Caco-2 (cell line): Measurements from ENCODE around the gene MINDY3. TPM values are rescaled to one million over a fixed set of nuclear protein-coding genes. Genes with fewer than 3 reads are reported as not detected.

Source experiments
- BruUV-seq: library from RNA; stranded (reverse); fragments of 400-500 nt; replicated peaks from 2 replicates; lab custom pipeline; 2021; lab: Mats Ljungman, UMichigan
- CTCF ChIA-PET: fragments of 300-600 bp; sonication (Branson Sonifier 250); formaldehyde crosslinking; loops from one replicate; lab custom pipeline; 2022; ENCODE audit warnings: antibody characterized with exemption; lab: Charles Lee
- POLR2A ChIA-PET: fragments of 300-600 bp; sonication (Branson Sonifier 250); formaldehyde crosslinking; loops from one replicate; lab custom pipeline; 2022; ENCODE audit warnings: antibody characterized with exemption; lab: Charles Lee
- DNase-seq, 2 experiments: peaks; one replicate each; pipeline versions ENCODE4 v3.0.0 to v3.0.0-alpha.2; 2020 to 2022
- H3K27me3 ChIP-seq: replicated peaks from 2 replicates; pipeline ENCODE4 v1.6.0; 2011; ENCODE audit warnings: low read length; ENCODE audit not compliant: control insufficient read depth, insufficient read depth
- H3K36me3 ChIP-seq: 2 replicates; pipeline ENCODE4 v1.5.1; 2011; ENCODE audit warnings: low read length; ENCODE audit not compliant: control insufficient read depth, insufficient read depth
- H3K4me1 ChIP-seq: fragments of 250-450 bp; sonication (Bioruptor Pico); 2 replicates; pipeline ENCODE4 v1.5.1; 2020; ENCODE audit warnings: mild to moderate bottlenecking
- H3K4me3 ChIP-seq: 2 replicates; pipeline ENCODE4 v1.5.1; 2011; ENCODE audit warnings: low read depth, mild to moderate bottlenecking, control low read depth, low read length
- H3K9me3 ChIP-seq: fragments of 250-450 bp; sonication (Bioruptor Pico); 2 replicates; pipeline ENCODE4 v1.5.1; 2020; ENCODE audit warnings: mild to moderate bottlenecking, moderate library complexity
- H3K27ac Mint-ChIP-seq: one replicate; pipeline ENCODE4 v1.8.0; 2022; ENCODE audit warnings: mixed read lengths; ENCODE audit not compliant: unreplicated experiment
- H3K27me3 Mint-ChIP-seq: one replicate; pipeline ENCODE4 v1.8.0; 2022; ENCODE audit warnings: mixed read lengths; ENCODE audit not compliant: insufficient read depth, unreplicated experiment
- H3K36me3 Mint-ChIP-seq: one replicate; pipeline ENCODE4 v1.8.0; 2022; ENCODE audit warnings: mild to moderate bottlenecking, mixed read lengths; ENCODE audit not compliant: insufficient read depth, unreplicated experiment
- H3K4me1 Mint-ChIP-seq: one replicate; pipeline ENCODE4 v1.8.0; 2022; ENCODE audit warnings: low read depth, mixed read lengths; ENCODE audit not compliant: unreplicated experiment
- H3K4me3 Mint-ChIP-seq: one replicate; pipeline ENCODE4 v1.8.0; 2022; ENCODE audit warnings: mild to moderate bottlenecking, moderate library complexity, mixed read lengths; ENCODE audit not compliant: unreplicated experiment
- H3K9me3 Mint-ChIP-seq: one replicate; pipeline ENCODE4 v1.8.0; 2022; ENCODE audit warnings: mixed read lengths; ENCODE audit not compliant: unreplicated experiment
- CTCF ChIP-seq, 2 experiments: fragments of 200-600 bp in 1 of 2; IDR thresholded peaks; 1 replicate in 1 of 2; 2 replicates in 1 of 2; pipeline versions ENCODE4 v1.5.1 to v1.8.0; 2011 to 2022; ENCODE audit warnings: antibody characterized with exemption in 1 of 2, control low read depth in 1 of 2, inconsistent platforms in 1 of 2, low read depth in 1 of 2, low read length in 1 of 2, mild to moderate bottlenecking in 1 of 2, moderate library complexity in 1 of 2; ENCODE audit not compliant: insufficient read depth in 1 of 2, severe bottlenecking in 1 of 2, unreplicated experiment in 1 of 2
- intact Hi-C: fragments of 100-400 bp; cut with micrococcal nuclease; formaldehyde crosslinking; loops from one replicate; pipeline ENCODE4 v1.10.0; 2022; ENCODE audit not compliant: unreplicated experiment
- total RNA-seq: library from RNA; stranded (reverse); gene quantifications from 2 replicates; pipeline ENCODE4 v1.2.3, GENCODE V29; 2022

The MINDY3 gene
- total RNA-seq, 1 experiment from 2014 or later: 25.9 TPM

GRCh38 chr10:15760681-15761080 is 99.6 kb downstream of the MINDY3 start:
- no TSS peak for BruUV-seq
- Mint-ChIP-seq H3K36me3 (no peaks in the 10 kb centered on the region), H3K4me3 (no peak overlapping the region), H3K9me3 (peaks cover 19% of the 10 kb centered on the region), H3K27me3 (peaks cover 22% of the 10 kb centered on the region), H3K27ac (no peak overlapping the region), H3K4me1 (no peaks in the 10 kb centered on the region)
- intact Hi-C loops: no loop called here
- Histone ChIP-seq H3K27me3 (no peaks in the 10 kb centered on the region), H3K36me3 (no peaks in the 10 kb centered on the region), H3K9me3 (no peaks in the 10 kb centered on the region; the same call in 1 of the 2 replicates), H3K4me1 (no peaks in the 10 kb centered on the region), H3K4me3 (no peak overlapping the region)
- no peak for TF ChIP-seq CTCF (IDR thresholded peaks at IDR 0.05; ENCODE audit: insufficient read depth in 1 of 2, low read depth in 1 of 2, low read length in 1 of 2, severe bottlenecking in 1 of 2, unreplicated experiment in 1 of 2)
- no peak for DNase-seq
- ChIA-PET CTCF (no interaction called here), POLR2A (no interaction called here)

- H3K27me3 Mint-ChIP-seq: peaks cover 24% of the 10 kb centered on the region
- no peak overlapping the region for H3K27ac Mint-ChIP-seq
- H3K4me3 ChIP-seq: no peak overlapping the region
- no peaks in the 10 kb centered on the region for H3K36me3 Mint-ChIP-seq
- H3K4me1 Mint-ChIP-seq: no peaks in the 10 kb centered on the region
- H3K36me3 ChIP-seq: no peaks in the 10 kb centered on the region
- H3K4me1 ChIP-seq: no peaks in the 10 kb centered on the region
- no peak overlapping the region for H3K4me3 Mint-ChIP-seq
- intact Hi-C loops: loop anchor here (5.0 kb wide), 1 partner anchor 1608 kb away; no protein-coding TSS in a partner anchor
- H3K9me3 ChIP-seq: peaks cover under 1% of the 10 kb centered on the region; the same call in 1 of the 2 replicates
- no peaks in the 10 kb centered on the region for H3K27me3 ChIP-seq
- no peak for DNase-seq
- TF ChIP-seq CTCF (IDR thresholded peaks at IDR 0.05; ENCODE audit: insufficient read depth in 1 of 2, low read depth in 1 of 2, low read length in 1 of 2, severe bottlenecking in 1 of 2, unreplicated experiment in 1 of 2): no peak
- BruUV-seq: no TSS peak
- POLR2A ChIA-PET: no interaction called here
- peaks cover 13% of the 10 kb centered on the region for H3K9me3 Mint-ChIP-seq
- CTCF ChIA-PET: no interaction called here
Measured at GRCh38 chr10:15759265-15759664, 101.0 kb downstream of the MINDY3 start.

- no peak overlapping the region for H3K4me3 ChIP-seq
- no peak overlapping the region for H3K27ac Mint-ChIP-seq
- intact Hi-C loops: loop anchor here (5.0 kb wide), 1 partner anchor 1609 kb away; no protein-coding TSS in a partner anchor
- ChIA-PET POLR2A (no interaction called here), CTCF (no interaction called here)
- H3K36me3 ChIP-seq: no peaks in the 10 kb centered on the region
- H3K4me3 Mint-ChIP-seq: no peak overlapping the region
- BruUV-seq: no TSS peak
- no peaks in the 10 kb centered on the region for H3K4me1 Mint-ChIP-seq
- H3K27me3 Mint-ChIP-seq: peaks cover 25% of the 10 kb centered on the region
- peaks cover 10% of the 10 kb centered on the region for H3K9me3 Mint-ChIP-seq
- H3K4me1 ChIP-seq: no peaks in the 10 kb centered on the region
- 0 out of 2 replicates have a peak, but pooled peaks cover 2% of the 10 kb centered on the region for H3K9me3 ChIP-seq
- TF ChIP-seq CTCF (IDR thresholded peaks at IDR 0.05; ENCODE audit: insufficient read depth in 1 of 2, low read depth in 1 of 2, low read length in 1 of 2, severe bottlenecking in 1 of 2, unreplicated experiment in 1 of 2): no peak
- no peaks in the 10 kb centered on the region for H3K27me3 ChIP-seq
- no peak for DNase-seq
- no peaks in the 10 kb centered on the region for H3K36me3 Mint-ChIP-seq
Measured at GRCh38 chr10:15758618-15759017, 101.7 kb downstream of the MINDY3 start.
